Measurements from ENCODE around the gene PIGC. TPM values are rescaled to one million over a fixed set of nuclear protein-coding genes. Genes with fewer than 3 reads are reported as not detected.
"Not testable (repeated sequence)": the region's sequence is repeated elsewhere in the genome, so short reads cannot be mapped to it uniquely, and the experiment has no call there.

PIGC gene
- total RNA-seq, 1 experiment from 2014 or later = 26.1 TPM

DNA sequence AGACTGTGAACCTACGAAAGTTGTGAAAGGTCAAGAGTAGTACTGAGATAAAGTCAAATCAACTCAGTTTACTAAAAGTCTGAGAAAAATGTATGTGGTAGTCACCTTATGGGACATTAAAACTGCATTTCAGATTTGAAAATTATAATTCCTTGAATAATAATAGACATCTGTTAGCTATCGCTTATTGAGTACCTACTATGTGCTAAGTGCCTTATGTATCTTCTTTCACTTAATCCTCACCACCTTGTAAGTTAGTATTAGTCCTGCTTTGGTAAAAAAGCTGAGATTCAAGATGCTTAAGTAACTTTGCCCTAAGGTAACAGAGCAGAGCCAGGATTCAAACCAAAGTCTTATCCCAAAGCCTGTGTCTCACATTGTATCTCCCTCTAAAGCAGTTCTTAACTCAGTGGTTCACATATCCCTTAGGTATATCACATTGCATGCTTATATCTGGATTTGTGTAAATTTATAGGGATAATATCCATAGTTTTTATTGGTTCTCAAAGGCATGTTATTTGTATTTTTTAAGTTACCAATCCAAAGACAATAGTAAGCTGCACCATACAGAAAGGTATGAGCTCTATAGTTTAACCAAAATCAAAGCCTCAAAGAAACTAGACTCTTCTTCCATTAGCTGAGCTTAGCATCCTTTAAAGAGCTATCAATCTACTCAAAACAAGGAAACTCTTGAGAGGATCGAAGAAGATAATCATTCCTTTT lies 865 bp downstream of the PIGC start:
- no peaks in the 10 kb centered on the region for H3K9me3 Mint-ChIP-seq (ENCODE audit: unreplicated experiment)
- no peak for DNase-seq
- no peaks in the 10 kb centered on the region for H3K27me3 Mint-ChIP-seq (ENCODE audit: insufficient read depth, unreplicated experiment)
- ChIA-PET POLR2A (interaction anchor here (0.7 to 1.2 kb wide), 2 partner anchors 24 to 90 kb away, joined by 3 to 5 read pairs; partner anchors contain the start of gene SUCO), CTCF (interaction anchor here (0.6 to 2.3 kb wide), 3 partner anchors 11 to 457 kb away, joined by 3 to 10 read pairs (median 4); no protein-coding TSS in a partner anchor)
- H3K4me1 ChIP-seq = peaks cover 22% of the 10 kb centered on the region
- H3K27me3 ChIP-seq (replicated peaks; ENCODE audit: control insufficient read depth, insufficient read depth, low read length) = no peaks in the 10 kb centered on the region
- BruUV-seq (replicated peaks) = TSS peak; percentile 49
- H3K4me3 Mint-ChIP-seq (ENCODE audit: unreplicated experiment) = peak overlapping the region; percentile 77
- H3K4me3 ChIP-seq (ENCODE audit: low read depth, low read length) = peak overlapping the region; percentile 93
- TF ChIP-seq, protein P1, sequence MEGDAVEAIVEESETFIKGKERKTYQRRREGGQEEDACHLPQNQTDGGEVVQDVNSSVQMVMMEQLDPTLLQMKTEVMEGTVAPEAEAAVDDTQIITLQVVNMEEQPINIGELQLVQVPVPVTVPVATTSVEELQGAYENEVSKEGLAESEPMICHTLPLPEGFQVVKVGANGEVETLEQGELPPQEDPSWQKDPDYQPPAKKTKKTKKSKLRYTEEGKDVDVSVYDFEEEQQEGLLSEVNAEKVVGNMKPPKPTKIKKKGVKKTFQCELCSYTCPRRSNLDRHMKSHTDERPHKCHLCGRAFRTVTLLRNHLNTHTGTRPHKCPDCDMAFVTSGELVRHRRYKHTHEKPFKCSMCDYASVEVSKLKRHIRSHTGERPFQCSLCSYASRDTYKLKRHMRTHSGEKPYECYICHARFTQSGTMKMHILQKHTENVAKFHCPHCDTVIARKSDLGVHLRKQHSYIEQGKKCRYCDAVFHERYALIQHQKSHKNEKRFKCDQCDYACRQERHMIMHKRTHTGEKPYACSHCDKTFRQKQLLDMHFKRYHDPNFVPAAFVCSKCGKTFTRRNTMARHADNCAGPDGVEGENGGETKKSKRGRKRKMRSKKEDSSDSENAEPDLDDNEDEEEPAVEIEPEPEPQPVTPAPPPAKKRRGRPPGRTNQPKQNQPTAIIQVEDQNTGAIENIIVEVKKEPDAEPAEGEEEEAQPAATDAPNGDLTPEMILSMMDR (IDR thresholded peaks at IDR 0.05; ENCODE audit: insufficient read depth in 1 of 2, low read depth in 1 of 2, low read length in 1 of 2, severe bottlenecking in 1 of 2, unreplicated experiment in 1 of 2) = no peak
- no peaks in the 10 kb centered on the region for H3K9me3 ChIP-seq
- H3K36me3 Mint-ChIP-seq (ENCODE audit: insufficient read depth, unreplicated experiment) = no peaks in the 10 kb centered on the region
- no peaks in the 10 kb centered on the region; the same call in 1 of the 2 replicates for H3K36me3 ChIP-seq (ENCODE audit: control insufficient read depth, insufficient read depth, low read length)
- peak overlapping the region; percentile 87 for H3K27ac Mint-ChIP-seq (ENCODE audit: unreplicated experiment)
- H3K4me1 Mint-ChIP-seq (ENCODE audit: low read depth, unreplicated experiment) = peaks cover 21% of the 10 kb centered on the region
- intact Hi-C loops (cut with micrococcal nuclease; ENCODE audit: unreplicated experiment) = loop anchor here (5.0 kb wide), 1 partner anchor 441 kb away; no protein-coding TSS in a partner anchor

DNA sequence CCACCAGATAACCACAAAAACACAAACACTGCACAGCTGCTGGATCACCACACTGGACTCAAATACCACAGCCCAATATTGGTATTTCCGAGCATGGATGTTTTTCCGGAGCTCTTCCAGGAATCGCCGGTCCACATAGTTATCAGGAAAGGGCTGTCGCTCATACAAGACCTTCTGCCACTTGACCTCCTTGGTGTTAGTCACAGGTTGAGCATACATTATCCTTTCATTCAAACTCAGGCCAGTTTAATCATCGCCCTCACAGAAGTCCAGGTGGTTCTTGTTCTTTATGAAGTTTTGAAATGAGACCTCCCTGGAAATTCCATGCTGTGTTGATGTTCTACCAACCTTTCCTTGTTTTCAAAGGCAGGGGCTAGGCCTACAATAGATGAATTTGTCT lies 1.5 kb downstream of the PIGC start:
- H3K4me1 ChIP-seq = peaks cover 16% of the 10 kb centered on the region
- peaks cover 21% of the 10 kb centered on the region for H3K4me1 Mint-ChIP-seq (ENCODE audit: low read depth, unreplicated experiment)
- ChIA-PET CTCF (interaction anchor here (2.3 kb wide), 1 partner anchor 10 kb away, joined by 10 read pairs; no protein-coding TSS in a partner anchor), POLR2A (no interaction called here)
- no peaks in the 10 kb centered on the region for H3K9me3 ChIP-seq
- H3K4me3 Mint-ChIP-seq (ENCODE audit: unreplicated experiment) = no peak overlapping the region
- no peaks in the 10 kb centered on the region for H3K27me3 Mint-ChIP-seq (ENCODE audit: insufficient read depth, unreplicated experiment)
- BruUV-seq (replicated peaks) = no TSS peak
- no peaks in the 10 kb centered on the region for H3K27me3 ChIP-seq (replicated peaks; ENCODE audit: control insufficient read depth, insufficient read depth, low read length)
- no peak overlapping the region for H3K27ac Mint-ChIP-seq (ENCODE audit: unreplicated experiment)
- no peak for DNase-seq
- intact Hi-C loops (cut with micrococcal nuclease; ENCODE audit: unreplicated experiment) = loop anchor here (5.0 kb wide), 1 partner anchor 440 kb away; no protein-coding TSS in a partner anchor
- H3K36me3 ChIP-seq (ENCODE audit: control insufficient read depth, insufficient read depth, low read length) = no peaks in the 10 kb centered on the region; the same call in 1 of the 2 replicates
- H3K36me3 Mint-ChIP-seq (ENCODE audit: insufficient read depth, unreplicated experiment) = no peaks in the 10 kb centered on the region
- TF ChIP-seq, protein P1 (IDR thresholded peaks at IDR 0.05; ENCODE audit: insufficient read depth in 1 of 2, low read depth in 1 of 2, low read length in 1 of 2, severe bottlenecking in 1 of 2, unreplicated experiment in 1 of 2) = no peak
- H3K4me3 ChIP-seq (ENCODE audit: low read depth, low read length) = no peak overlapping the region
- H3K9me3 Mint-ChIP-seq (ENCODE audit: unreplicated experiment) = no peaks in the 10 kb centered on the region

DNA sequence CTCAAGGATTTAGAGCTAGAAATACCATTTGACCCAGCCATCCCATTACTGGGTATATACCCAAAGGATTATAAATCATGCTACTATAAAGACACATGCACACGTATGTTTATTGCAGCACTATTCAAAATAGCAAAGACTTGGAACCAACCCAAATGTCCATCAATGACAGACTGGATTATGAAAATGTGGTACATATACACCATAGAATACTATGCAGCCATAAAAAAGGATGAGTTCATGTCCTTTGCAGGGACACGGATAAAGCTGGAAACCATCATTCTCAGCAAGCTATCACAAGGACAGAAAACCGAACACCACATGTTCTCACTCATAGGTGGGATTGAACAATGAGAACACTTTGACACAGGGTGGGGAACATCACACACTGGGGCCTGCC lies 6.7 kb downstream of the PIGC start:
- peaks cover 17% of the 10 kb centered on the region for H3K4me1 Mint-ChIP-seq (ENCODE audit: low read depth, unreplicated experiment)
- H3K9me3 Mint-ChIP-seq (ENCODE audit: unreplicated experiment); H3K36me3 Mint-ChIP-seq (ENCODE audit: insufficient read depth, unreplicated experiment); BruUV-seq (replicated peaks); H3K27ac Mint-ChIP-seq (ENCODE audit: unreplicated experiment); POLR2A ChIA-PET; H3K4me3 ChIP-seq (ENCODE audit: low read depth, low read length); H3K4me3 Mint-ChIP-seq (ENCODE audit: unreplicated experiment); CTCF ChIA-PET; H3K36me3 ChIP-seq (ENCODE audit: control insufficient read depth, insufficient read depth, low read length); DNase-seq; H3K27me3 Mint-ChIP-seq (ENCODE audit: insufficient read depth, unreplicated experiment); H3K27me3 ChIP-seq (replicated peaks; ENCODE audit: control insufficient read depth, insufficient read depth, low read length); intact Hi-C loops (cut with micrococcal nuclease; ENCODE audit: unreplicated experiment); H3K9me3 ChIP-seq: not testable (repeated sequence)
- peaks cover 10% of the 10 kb centered on the region for H3K4me1 ChIP-seq
